ENCODE data around the gene BRSK1.

Gene BRSK1

GRCh38 chr19:55254625-55254977 is 29.2 kb upstream of the BRSK1 start:
- DNase-seq = no peak

GRCh38 chr19:55255618-55256423 is 28.0 kb upstream of the BRSK1 start:
- peak; percentile 56 for DNase-seq

- no peak for DNase-seq
Observed at GRCh38 chr19:55256562-55257460, 27.0 kb upstream of the BRSK1 start.

GRCh38 chr19:55257461-55258420 is 26.1 kb upstream of the BRSK1 start:
- DNase-seq = peak; percentile 34

- peak; percentile 50 for DNase-seq
Observed at GRCh38 chr19:55258476-55258827, 25.3 kb upstream of the BRSK1 start.

- peak; percentile 94 for DNase-seq
Observed at GRCh38 chr19:55258828-55259539, 24.8 kb upstream of the BRSK1 start, which contains the start of gene PPP6R1. PPP6R1 (minus strand) TSS chr19:55259017; CDS start chr19:55247103, 11,914 bp downstream.

- no peak for DNase-seq
Observed at GRCh38 chr19:55259540-55260210, 24.1 kb upstream of the BRSK1 start.

- no peak for DNase-seq
Observed at GRCh38 chr19:55261671-55262126, 22.1 kb upstream of the BRSK1 start.

- DNase-seq = no peak
Observed at GRCh38 chr19:55262359-55262758, 21.4 kb upstream of the BRSK1 start.

- no peak for DNase-seq
Observed at GRCh38 chr19:55264531-55264930, 19.3 kb upstream of the BRSK1 start.

- no peak for DNase-seq
Observed at GRCh38 chr19:55265173-55265572, 18.6 kb upstream of the BRSK1 start.

- DNase-seq = no peak
Observed at GRCh38 chr19:55265723-55266386, 17.9 kb upstream of the BRSK1 start.

- DNase-seq = no peak
Observed at GRCh38 chr19:55266404-55266803, 17.4 kb upstream of the BRSK1 start.

GRCh38 chr19:55266840-55267239 is 17.0 kb upstream of the BRSK1 start:
- no peak for DNase-seq

- no peak for DNase-seq
Observed at GRCh38 chr19:55269299-55269698, 14.5 kb upstream of the BRSK1 start.

- DNase-seq = no peak
Observed at GRCh38 chr19:55270172-55270942, 13.4 kb upstream of the BRSK1 start.

GRCh38 chr19:55272142-55272541 is 11.7 kb upstream of the BRSK1 start:
- no peak for DNase-seq

- no peak for DNase-seq
Observed at GRCh38 chr19:55273978-55274707, 9.7 kb upstream of the BRSK1 start.

All from stimulated activated CD4-positive, alpha-beta T cell treated with anti-CD3 and anti-CD28 coated beads, Interleukin-4, amount 100 ng/mL, for 24 hours (primary cell).